Ishikawa (cell line): ENCODE results near the gene UTP20.

Experiments used
- CREB1 ChIP-seq: IDR thresholded peaks from 2 replicates; pipeline ENCODE4 v1.6.1; 2012; ENCODE audit warnings: low read depth
- EP300 ChIP-seq: IDR thresholded peaks from 2 replicates; pipeline ENCODE4 v1.6.1; 2012; ENCODE audit warnings: borderline replicate concordance
- MAX ChIP-seq: IDR thresholded peaks from 2 replicates; pipeline ENCODE4 v1.6.1; 2012
- RAD21 ChIP-seq: IDR thresholded peaks from 2 replicates; pipeline ENCODE4 v1.6.1; 2012; ENCODE audit warnings: low read depth
- USF1 ChIP-seq: IDR thresholded peaks from 2 replicates; pipeline ENCODE4 v1.6.1; 2012

GRCh38 chr12:101287357-101287756, 7.5 kb downstream of the UTP20 start:
- TF ChIP-seq EP300: no peak
- no peak for TF ChIP-seq MAX
- no peak for TF ChIP-seq USF1
- TF ChIP-seq CREB1: no peak
- TF ChIP-seq RAD21: no peak
